ENCODE results near the gene DQX1.
A peak's percentile ranks its signal among the peaks of the same experiment; 100 is the strongest.

DQX1 gene

GRCh38 chr2:74530239-74531187, 4.5 kb upstream of the DQX1 start:
- DNase-seq (ENCODE audit: low spot score) = peak; percentile 63

- peak; percentile 99 for DNase-seq (ENCODE audit: low spot score)
Measured at GRCh38 chr2:74529357-74530238, 3.6 kb upstream of the DQX1 start, which contains the start of the genes AUP1 and HTRA2. TSS of gene AUP1 (minus strand) at chr2:74529706. CDS start at chr2:74529629, 77 bp downstream. TSS of gene HTRA2 (plus strand) at chr2:74529933. CDS start at chr2:74530007, 74 bp downstream.

- DNase-seq (ENCODE audit: low spot score) = no peak
Measured at GRCh38 chr2:74528600-74529356, 2.7 kb upstream of the DQX1 start.

GRCh38 chr2:74527741-74528140, 1.7 kb upstream of the DQX1 start:
- DNase-seq (ENCODE audit: low spot score) = no peak

GRCh38 chr2:74526649-74527230, 709 bp upstream of the DQX1 start:
- no peak for DNase-seq (ENCODE audit: low spot score)

- DNase-seq (ENCODE audit: low spot score) = no peak
Measured at GRCh38 chr2:74524955-74525716, 895 bp downstream of the DQX1 start.

- DNase-seq (ENCODE audit: low spot score) = no peak
Measured at GRCh38 chr2:74524005-74524404, 2.0 kb downstream of the DQX1 start.

GRCh38 chr2:74522516-74522915, 3.5 kb downstream of the DQX1 start:
- no peak for DNase-seq (ENCODE audit: low spot score)

GRCh38 chr2:74516650-74517049, 9.4 kb downstream of the DQX1 start:
- DNase-seq (ENCODE audit: low spot score) = no peak

GRCh38 chr2:74515981-74516633, 9.9 kb downstream of the DQX1 start:
- DNase-seq (ENCODE audit: low spot score) = peak; percentile 76

GRCh38 chr2:74515271-74515980, 10.6 kb downstream of the DQX1 start:
- no peak for DNase-seq (ENCODE audit: low spot score)

- peak; percentile 41 for DNase-seq (ENCODE audit: low spot score)
Measured at GRCh38 chr2:74514368-74515270, 11.4 kb downstream of the DQX1 start, which contains the start of gene TLX2. TSS of gene TLX2 (plus strand) at chr2:74514450. CDS start at chr2:74514807, 357 bp downstream.

GRCh38 chr2:74513605-74514367, 12.2 kb downstream of the DQX1 start:
- DNase-seq (ENCODE audit: low spot score) = no peak

- no peak for DNase-seq (ENCODE audit: low spot score)
Measured at GRCh38 chr2:74512744-74513604, 13.1 kb downstream of the DQX1 start.

GRCh38 chr2:74511104-74511989, 14.7 kb downstream of the DQX1 start:
- no peak for DNase-seq (ENCODE audit: low spot score)
